Gastroesophageal sphincter (tissue), 4 donors: ENCODE data around the gene HNRNPA2B1. TPM values are rescaled to one million over a fixed set of nuclear protein-coding genes. Genes with fewer than 3 reads are reported as not detected.

Source experiments
- ATAC-seq: fragments of 150-250 bp; one replicate; pipeline ENCODE4 v1.9.1; 2016; ENCODE audit warnings: mild to moderate bottlenecking, moderate library complexity
- H3K27ac ChIP-seq, 4 donors: fragments of 200-600 bp; sonication (generic) in 3 of 4; 1 replicate in 3 of 4; 2 replicates in 1 of 4; pipeline ENCODE4 v1.5.1; 2016 to 2019
- H3K27me3 ChIP-seq: fragments of 200-600 bp; sonication (generic); one replicate; pipeline ENCODE4 v1.5.1; 2019
- H3K36me3 ChIP-seq, 2 donors: fragments of 200-600 bp; sonication (generic); one replicate each; pipeline ENCODE4 v1.5.1; 2019; ENCODE audit warnings: control low read depth in 1 of 2
- H3K4me1 ChIP-seq, 3 donors: fragments of 200-600 bp; sonication (generic); 1 replicate in 2 of 3; 2 replicates in 1 of 3; pipeline ENCODE4 v1.5.1; 2016 to 2019; ENCODE audit warnings: control low read depth in 2 of 3
- H3K4me3 ChIP-seq, 2 donors: fragments of 200-600 bp; sonication (generic); one replicate each; pipeline ENCODE4 v1.5.1; 2019; ENCODE audit warnings: mild to moderate bottlenecking in 1 of 2, moderate library complexity in 1 of 2
- H3K9me3 ChIP-seq, 3 donors: fragments of 200-600 bp; sonication (generic); one replicate each; pipeline ENCODE4 v1.5.1; 2017 to 2019; ENCODE audit warnings: control low read depth in 2 of 3
- EP300 ChIP-seq: sonication (generic); formaldehyde crosslinking; IDR thresholded peaks from one replicate; pipeline ENCODE4 v1.6.1; 2017; ENCODE audit warnings: antibody characterized with exemption, mild to moderate bottlenecking
- POLR2A ChIP-seq, 2 donors: fragments of 450-650 bp; IDR thresholded peaks; one replicate each; pipeline ENCODE4 v1.6.1; 2017; ENCODE audit warnings: antibody characterized with exemption in 2 of 2, mild to moderate bottlenecking in 2 of 2, moderate library complexity in 1 of 2
- POLR2AphosphoS5 ChIP-seq: sonication (generic); formaldehyde crosslinking; IDR thresholded peaks from one replicate; pipeline ENCODE4 v1.6.1; 2017; ENCODE audit warnings: antibody characterized with exemption
- WGBS, 2 donors: methylation state at CpG; one replicate each; pipeline ENCODE4 v1.1.5; 2018; ENCODE audit warnings: low coverage in 1 of 2; 5-methylcytosine and 5-hydroxymethylcytosine counted together
- total RNA-seq, 4 donors: library from RNA; depleted of rRNA; stranded (reverse); fragments of >200 nt; gene quantifications; one replicate each; pipeline ENCODE4 v1.1.0, GENCODE V29; 2016
- TF ChIP-seq, protein P1 (sequence below), 4 experiments: fragments of 200-600 bp in 2 of 4; fragments of 450-650 bp in 2 of 4; sonication (generic) in 1 of 4; IDR thresholded peaks; one replicate each; pipeline ENCODE4 v1.5.1; 2017 to 2019; ENCODE audit warnings: antibody characterized with exemption in 4 of 4, mild to moderate bottlenecking in 2 of 4, moderate library complexity in 2 of 4

HNRNPA2B1 gene
- total RNA-seq, 4 donors from 2014 or later: 171 to 210 (median 189) TPM

DNA sequence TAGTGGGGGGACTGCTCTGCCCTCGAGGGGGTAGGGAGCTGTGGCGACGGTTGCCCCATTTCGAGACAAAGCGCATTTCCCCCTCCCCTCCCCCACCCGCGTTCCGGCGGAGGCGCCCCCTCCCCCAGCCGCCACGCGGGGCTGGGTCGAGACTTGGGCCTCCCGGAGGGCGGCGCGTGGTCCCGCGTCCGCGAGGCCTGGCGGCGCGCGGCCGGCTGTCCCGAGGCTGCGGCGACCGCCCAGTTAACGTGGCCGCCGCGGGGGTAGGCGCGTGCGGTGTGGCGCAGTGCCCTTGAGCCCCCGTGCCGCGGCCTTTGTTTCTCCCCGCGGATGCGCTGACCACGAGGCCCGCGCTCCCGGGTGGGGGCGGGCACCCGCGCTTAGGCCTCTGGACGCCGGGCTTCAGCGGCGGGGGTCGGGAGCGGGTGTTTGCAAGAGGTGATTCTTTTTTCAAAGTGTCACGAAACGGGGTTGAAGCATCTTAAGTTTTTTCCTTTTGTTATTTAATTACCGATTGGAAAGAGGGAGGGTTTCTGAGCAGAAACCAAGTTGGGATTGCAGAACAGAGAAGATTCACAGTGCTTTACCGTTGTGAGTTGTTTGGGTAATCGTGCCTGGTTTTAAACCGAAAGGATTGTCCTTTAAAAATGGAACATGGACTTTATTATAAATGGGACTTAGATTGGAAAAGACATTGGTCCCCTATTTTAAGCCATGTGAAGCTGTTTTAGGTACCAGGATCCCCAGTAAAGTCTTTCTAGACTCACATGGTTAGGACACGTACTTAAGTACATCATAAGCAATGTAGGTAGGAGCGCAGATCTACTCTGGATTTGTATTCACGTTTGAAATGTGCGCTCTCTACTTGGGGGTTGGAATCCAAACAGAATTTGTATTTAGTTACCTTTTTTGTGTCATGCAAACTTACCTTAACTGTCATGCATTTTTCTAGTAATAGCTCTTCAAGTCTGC lies 1.8 kb upstream of the HNRNPA2B1 start:
- Histone ChIP-seq H3K9me3 (no peaks in the 10 kb centered on the region), H3K27ac (peak overlapping the region; percentile 93 to 99 (median 98)), H3K4me3 (peak overlapping the region; percentile 93 to 98), H3K36me3 (peaks cover 0 to 15% of the 10 kb centered on the region in 2 donors), H3K27me3 (no peaks in the 10 kb centered on the region), H3K4me1 (peaks cover 4 to 44% (median 12%) of the 10 kb centered on the region in 3 donors)
- 0 to 4% methylated on average over 10 to 13 of the region's 68 CpGs for whole genome bisulfite sequencing, 2 donors
- TF ChIP-seq POLR2AphosphoS5 (no peak), EP300 (no peak), POLR2A (IDR thresholded peaks at IDR 0.05) (no peak)
- TF ChIP-seq, protein P1, sequence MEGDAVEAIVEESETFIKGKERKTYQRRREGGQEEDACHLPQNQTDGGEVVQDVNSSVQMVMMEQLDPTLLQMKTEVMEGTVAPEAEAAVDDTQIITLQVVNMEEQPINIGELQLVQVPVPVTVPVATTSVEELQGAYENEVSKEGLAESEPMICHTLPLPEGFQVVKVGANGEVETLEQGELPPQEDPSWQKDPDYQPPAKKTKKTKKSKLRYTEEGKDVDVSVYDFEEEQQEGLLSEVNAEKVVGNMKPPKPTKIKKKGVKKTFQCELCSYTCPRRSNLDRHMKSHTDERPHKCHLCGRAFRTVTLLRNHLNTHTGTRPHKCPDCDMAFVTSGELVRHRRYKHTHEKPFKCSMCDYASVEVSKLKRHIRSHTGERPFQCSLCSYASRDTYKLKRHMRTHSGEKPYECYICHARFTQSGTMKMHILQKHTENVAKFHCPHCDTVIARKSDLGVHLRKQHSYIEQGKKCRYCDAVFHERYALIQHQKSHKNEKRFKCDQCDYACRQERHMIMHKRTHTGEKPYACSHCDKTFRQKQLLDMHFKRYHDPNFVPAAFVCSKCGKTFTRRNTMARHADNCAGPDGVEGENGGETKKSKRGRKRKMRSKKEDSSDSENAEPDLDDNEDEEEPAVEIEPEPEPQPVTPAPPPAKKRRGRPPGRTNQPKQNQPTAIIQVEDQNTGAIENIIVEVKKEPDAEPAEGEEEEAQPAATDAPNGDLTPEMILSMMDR (IDR thresholded peaks at IDR 0.05): no peak
- ATAC-seq: peak; percentile 7

DNA sequence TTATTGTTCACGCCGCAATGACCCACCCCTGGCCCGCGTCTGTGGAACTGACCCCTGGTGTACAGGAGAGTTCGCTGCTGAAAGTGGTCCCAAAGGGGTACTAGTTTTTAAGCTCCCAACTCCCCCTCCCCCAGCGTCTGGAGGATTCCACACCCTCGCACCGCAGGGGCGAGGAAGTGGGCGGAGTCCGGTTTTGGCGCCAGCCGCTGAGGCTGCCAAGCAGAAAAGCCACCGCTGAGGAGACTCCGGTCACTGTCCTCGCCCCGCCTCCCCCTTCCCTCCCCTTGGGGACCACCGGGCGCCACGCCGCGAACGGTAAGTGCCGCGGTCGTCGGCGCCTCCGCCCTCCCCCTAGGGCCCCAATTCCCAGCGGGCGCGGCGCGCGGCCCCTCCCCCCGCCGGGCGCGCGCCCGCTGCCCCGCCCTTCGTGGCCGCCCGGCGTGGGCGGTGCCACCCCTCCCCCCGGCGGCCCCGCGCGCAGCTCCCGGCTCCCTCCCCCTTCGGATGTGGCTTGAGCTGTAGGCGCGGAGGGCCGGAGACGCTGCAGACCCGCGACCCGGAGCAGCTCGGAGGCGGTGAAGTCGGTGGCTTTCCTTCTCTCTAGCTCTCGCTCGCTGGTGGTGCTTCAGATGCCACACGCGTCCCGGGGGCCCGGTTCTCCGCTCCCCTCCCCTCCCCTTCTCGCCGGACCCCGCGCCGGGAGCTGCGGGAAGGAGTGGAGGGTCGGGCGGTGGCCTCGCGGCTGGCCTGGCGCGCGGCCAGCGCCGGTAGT lies 887 bp upstream of the HNRNPA2B1 start, which contains the start of gene CBX3:
TSS of gene CBX3 (plus strand) at position 499 of the 772 bp plus-strand sequence. CDS start 1,254 bp downstream, outside the sequence.
- Histone ChIP-seq H3K9me3 (no peaks in the 10 kb centered on the region), H3K27me3 (no peaks in the 10 kb centered on the region), H3K27ac (peak within 1 kb of the TSS; percentile 98 to 99 (median 99)), H3K4me1 (peaks cover 13 to 52% (median 20%) of the 10 kb centered on the region in 3 donors), H3K36me3 (peaks cover 1 to 15% of the 10 kb centered on the region in 2 donors), H3K4me3 (peak within 1 kb of the TSS; percentile 93 to 98)
- peak; percentile 75 for ATAC-seq
- TF ChIP-seq POLR2A (IDR thresholded peaks at IDR 0.05) (peak; percentile 60 to 62), POLR2AphosphoS5 (peak; percentile 80), EP300 (no peak)
- TF ChIP-seq, protein P1 (IDR thresholded peaks at IDR 0.05): no peak
- 0% methylated on average over 8 to 19 of the region's 86 CpGs for WGBS, 2 donors

DNA sequence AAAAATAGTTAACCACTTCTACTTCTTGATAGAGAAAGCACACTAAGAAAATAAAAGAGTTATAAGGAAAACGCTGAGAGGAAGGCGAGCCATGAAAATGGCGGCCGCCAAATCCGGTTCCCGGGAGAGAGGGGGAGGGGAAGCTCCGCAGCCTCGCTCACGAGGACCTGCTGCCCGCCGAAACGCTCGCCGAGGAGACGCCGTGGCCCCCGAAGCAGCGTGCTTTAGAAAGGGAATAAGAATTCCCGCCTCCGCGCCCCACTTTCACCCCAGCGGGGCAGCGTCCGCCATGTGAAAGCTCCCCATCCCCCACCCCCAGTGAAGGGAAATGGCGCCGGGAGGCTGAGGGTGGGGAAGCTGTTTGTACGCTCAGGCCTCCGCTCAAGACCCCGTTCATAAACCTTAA lies 505 bp downstream of the HNRNPA2B1 start:
- 0% methylated on average over 9 to 26 of the region's 29 CpGs for WGBS, 2 donors
- no peaks in the 10 kb centered on the region for H3K27me3 ChIP-seq
- no peaks in the 10 kb centered on the region for H3K9me3 ChIP-seq
- TF ChIP-seq, protein P1 (IDR thresholded peaks at IDR 0.05): no peak
- TF ChIP-seq POLR2A (IDR thresholded peaks at IDR 0.05) (no peak), POLR2AphosphoS5 (no peak), EP300 (no peak)
- peak overlapping the region; percentile 93 to 98 for H3K4me3 ChIP-seq
- peak overlapping the region; percentile 98 to 99 (median 99) for H3K27ac ChIP-seq
- H3K36me3 ChIP-seq: peaks cover 14 to 26% of the 10 kb centered on the region in 2 donors
- H3K4me1 ChIP-seq: peaks cover 25 to 55% (median 34%) of the 10 kb centered on the region in 3 donors
- no peak for ATAC-seq

DNA sequence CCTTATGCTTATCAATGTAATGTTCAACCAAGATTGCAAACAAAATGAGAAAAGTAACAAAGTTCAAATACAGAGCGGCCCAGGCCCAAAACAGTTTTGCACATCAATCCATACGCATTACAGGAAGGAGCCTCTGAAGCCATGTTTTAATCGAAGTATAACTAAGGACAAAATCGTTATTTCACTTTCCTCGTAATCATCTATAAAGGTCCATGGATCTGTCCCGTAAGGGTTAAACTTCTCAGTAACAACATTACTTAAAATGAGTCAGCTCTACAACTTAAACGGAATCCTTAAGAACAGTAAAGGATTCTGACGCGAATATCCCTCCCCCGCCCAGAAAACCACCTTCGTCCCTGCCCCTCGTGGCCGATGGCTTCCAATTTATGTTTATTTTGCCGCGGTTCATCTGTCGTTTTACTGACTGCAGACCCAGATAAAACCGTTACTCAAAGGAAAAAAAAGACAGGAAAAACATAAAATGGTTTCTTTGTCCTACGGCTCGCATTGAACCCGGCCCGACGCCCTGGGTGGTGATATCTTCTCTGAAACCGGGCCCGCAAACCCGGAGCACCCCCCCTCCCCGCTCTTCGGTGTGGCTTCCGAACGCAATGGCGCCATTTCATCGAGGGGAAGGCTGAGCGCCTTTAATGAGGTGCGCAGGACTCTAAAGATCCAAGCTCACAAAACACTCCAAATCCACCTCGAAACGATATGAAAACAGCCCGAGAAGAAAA lies 1.1 kb downstream of the HNRNPA2B1 start:
- Histone ChIP-seq H3K36me3 (peaks cover 14 to 32% of the 10 kb centered on the region in 2 donors), H3K27me3 (no peaks in the 10 kb centered on the region), H3K9me3 (no peaks in the 10 kb centered on the region), H3K27ac (peak overlapping the region; percentile 98 to 99 (median 99)), H3K4me1 (peaks cover 25 to 55% (median 35%) of the 10 kb centered on the region in 3 donors), H3K4me3 (peak overlapping the region; percentile 93 to 98)
- 0 to 1% methylated on average over 19 to 22 of the region's 36 CpGs for WGBS, 2 donors
- TF ChIP-seq EP300 (no peak), POLR2AphosphoS5 (peak; percentile 54), POLR2A (IDR thresholded peaks at IDR 0.05) (peak in 1 of 2 donors; percentile 38)
- TF ChIP-seq, protein P1 (IDR thresholded peaks at IDR 0.05): peak in 1 of 4 experiments; percentile 8
- peak; percentile 19 for ATAC-seq
